IMR-90 (cell line): ENCODE data around the gene ERVFRD-1. TPM values are rescaled to one million over a fixed set of nuclear protein-coding genes. Genes with fewer than 3 reads are reported as not detected.

Experiments used
- ATAC-seq: fragments of 200-7000 bp; cut with Tn5 transposase; 2 replicates; pipeline ENCODE4 v1.9.1; 2020; ENCODE audit warnings: low read depth, mild to moderate bottlenecking, moderate library complexity
- BruUV-seq: library from RNA; stranded (reverse); fragments of 400-500 nt; replicated peaks from 2 replicates; lab custom pipeline; 2021; lab: Mats Ljungman, UMichigan
- CTCF ChIA-PET: fragments of 300-600 bp; formaldehyde crosslinking; extraction: SDS; loops from one replicate; lab custom pipeline; 2021; ENCODE audit warnings: antibody characterized with exemption; lab: Yijun Ruan, JAX
- POLR2A ChIA-PET: fragments of 300-600 bp; sonication (Branson Sonifier 250); formaldehyde crosslinking; loops from one replicate; lab custom pipeline; 2022; ENCODE audit warnings: antibody characterized with exemption; ENCODE audit not compliant: unreplicated experiment; lab: Charles Lee
- DNase-seq: peaks from one replicate; pipeline ENCODE4 v3.0.0; 2013
- H2AFZ ChIP-seq: replicated peaks from 2 replicates; pipeline ENCODE3; 2013; ENCODE audit warnings: low read length, mild to moderate bottlenecking; ENCODE audit not compliant: poor library complexity
- H2AK5ac ChIP-seq: 2 replicates; pipeline ENCODE4 v1.6.1; 2013; ENCODE audit warnings: low read depth, low read length, inconsistent platforms
- H2AK9ac ChIP-seq: replicated peaks from 2 replicates; pipeline ENCODE3; 2013; ENCODE audit warnings: mild to moderate bottlenecking, low read depth, low read length, moderate library complexity; ENCODE audit not compliant: poor library complexity
- H2BK120ac ChIP-seq: 2 replicates; pipeline ENCODE4 v1.6.1; 2013; ENCODE audit warnings: low read depth, low read length, inconsistent platforms
- H2BK15ac ChIP-seq: 3 replicates; pipeline ENCODE4 v1.6.1; 2013; ENCODE audit warnings: low read depth, low read length, inconsistent platforms
- H2BK20ac ChIP-seq: 2 replicates; pipeline ENCODE4 v1.6.1; 2013; ENCODE audit warnings: low read depth, mild to moderate bottlenecking, inconsistent platforms, low read length, moderate library complexity
- H2BK5ac ChIP-seq: 2 replicates; pipeline ENCODE4 v1.6.1; 2013; ENCODE audit warnings: mild to moderate bottlenecking, low read depth, low read length, inconsistent platforms; ENCODE audit not compliant: poor library complexity, severe bottlenecking
- H3K14ac ChIP-seq: replicated peaks from 2 replicates; pipeline ENCODE4 v1.6.1; 2013; ENCODE audit warnings: low read depth, low read length, inconsistent platforms
- H3K18ac ChIP-seq: 2 replicates; pipeline ENCODE4 v1.6.1; 2013; ENCODE audit warnings: low read depth, low read length, control low read depth
- H3K23ac ChIP-seq: 2 replicates; pipeline ENCODE4 v1.6.1; 2013; ENCODE audit warnings: low read depth, low read length, inconsistent platforms
- H3K27ac ChIP-seq: 2 replicates; pipeline ENCODE4 v1.5.1; 2013; ENCODE audit warnings: mild to moderate bottlenecking, control low read depth, low read length; ENCODE audit not compliant: insufficient read depth
- H3K27me3 ChIP-seq: 2 replicates; pipeline ENCODE4 v1.6.1; 2013; ENCODE audit warnings: low read length; ENCODE audit not compliant: control insufficient read depth, insufficient read depth
- H3K36me3 ChIP-seq: 2 replicates; pipeline ENCODE4 v1.6.1; 2013; ENCODE audit warnings: low read length, mixed read lengths; ENCODE audit not compliant: control insufficient read depth, insufficient read depth
- H3K4ac ChIP-seq: 2 replicates; pipeline ENCODE4 v1.6.1; 2013; ENCODE audit warnings: low read depth, low read length, inconsistent platforms
- H3K4me1 ChIP-seq: 2 replicates; pipeline ENCODE4 v1.6.1; 2013; ENCODE audit warnings: low read length, mixed read lengths; ENCODE audit not compliant: control insufficient read depth, insufficient read depth
- H3K4me2 ChIP-seq: 2 replicates; pipeline ENCODE4 v1.6.1; 2013; ENCODE audit warnings: low read depth, mild to moderate bottlenecking, control low read depth, low read length, moderate library complexity
- H3K4me3 ChIP-seq: 2 replicates; pipeline ENCODE4 v1.5.1; 2013; ENCODE audit warnings: low read depth, mild to moderate bottlenecking, control low read depth, low read length, moderate library complexity; ENCODE audit not compliant: insufficient read depth
- H3K56ac ChIP-seq: 2 replicates; pipeline ENCODE4 v1.6.1; 2013; ENCODE audit warnings: low read length, inconsistent platforms; ENCODE audit not compliant: insufficient read depth; ENCODE audit errors: extremely low read depth
- H3K79me1 ChIP-seq, 2 experiments: 2 replicates each; pipeline ENCODE4 v1.6.1; 2013; ENCODE audit warnings: low read length in 2 of 2, inconsistent platforms in 1 of 2, low read depth in 1 of 2
- H3K9ac ChIP-seq: 2 replicates; pipeline ENCODE4 v1.6.1; 2013; ENCODE audit warnings: low read depth, low read length, control low read depth
- H3K9me1 ChIP-seq: 2 replicates; pipeline ENCODE4 v1.6.1; 2013; ENCODE audit warnings: low read length, inconsistent platforms; ENCODE audit not compliant: insufficient read depth
- H3K9me3 ChIP-seq: 2 replicates; pipeline ENCODE4 v1.6.1; 2013; ENCODE audit warnings: low read length; ENCODE audit not compliant: control insufficient read depth, insufficient read depth
- H4K20me1 ChIP-seq: 2 replicates; pipeline ENCODE4 v1.6.1; 2013; ENCODE audit warnings: low read length, inconsistent platforms; ENCODE audit not compliant: insufficient read depth
- H4K5ac ChIP-seq: 2 replicates; pipeline ENCODE4 v1.6.1; 2013; ENCODE audit warnings: mild to moderate bottlenecking, low read depth, low read length, control low read depth
- H4K8ac ChIP-seq, 2 experiments: 2 replicates each; pipeline ENCODE4 v1.6.1; 2013; ENCODE audit warnings: low read depth in 2 of 2, low read length in 2 of 2, control low read depth in 1 of 2, inconsistent platforms in 1 of 2
- H4K91ac ChIP-seq: 2 replicates; pipeline ENCODE4 v1.6.1; 2013; ENCODE audit warnings: low read depth, low read length, inconsistent platforms; ENCODE audit not compliant: insufficient read depth
- CEBPB ChIP-seq: IDR thresholded peaks from 2 replicates; pipeline ENCODE4 v1.6.1; 2012; ENCODE audit warnings: low read depth, low read length, improper control_type of control experiment
- ELK1 ChIP-seq: fragments of 150-350 bp; IDR thresholded peaks from 2 replicates; pipeline ENCODE4 v1.6.1; 2016; ENCODE audit warnings: low read depth, mild to moderate bottlenecking, low read length, moderate library complexity, borderline replicate concordance
- FOS ChIP-seq: fragments of 150-350 bp; IDR thresholded peaks from 2 replicates; pipeline ENCODE4 v1.6.1; 2016; ENCODE audit warnings: low read depth, low read length
- NFE2L2 ChIP-seq: fragments of 150-350 bp; IDR thresholded peaks from 2 replicates; pipeline ENCODE4 v1.6.1; 2016; ENCODE audit warnings: low read depth, mild to moderate bottlenecking, low read length
- RAD21 ChIP-seq: IDR thresholded peaks from 2 replicates; pipeline ENCODE4 v1.6.1; 2012; ENCODE audit warnings: low read length, improper control_type of control experiment
- RCOR1 ChIP-seq: IDR thresholded peaks from 2 replicates; pipeline ENCODE4 v1.6.1; 2012; ENCODE audit warnings: mild to moderate bottlenecking, low read length, improper control_type of control experiment; ENCODE audit not compliant: insufficient replicate concordance
- RFX5 ChIP-seq: IDR thresholded peaks from 2 replicates; pipeline ENCODE4 v1.8.0; 2012; ENCODE audit warnings: low read depth, mild to moderate bottlenecking, low read length, moderate library complexity
- SMC3 ChIP-seq: fragments of 150-350 bp; IDR thresholded peaks from 2 replicates; pipeline ENCODE4 v1.6.1; 2016; ENCODE audit warnings: low read depth, mild to moderate bottlenecking, antibody characterized with exemption, low read length, moderate library complexity
- USF2 ChIP-seq: fragments of 150-350 bp; IDR thresholded peaks from 2 replicates; pipeline ENCODE4 v1.6.1; 2017; ENCODE audit warnings: mild to moderate bottlenecking, antibody characterized with exemption, low read length, low read depth
- WGBS, 2 experiments: methylation state at CpG; one replicate each; pipeline versions ENCODE4 v1.1.5 to v1.1.7; 2013; ENCODE audit warnings: missing lambda C conversion rate in 2 of 2; ENCODE audit not compliant: insufficient read length in 1 of 2; ENCODE audit errors: extremely low coverage in 2 of 2; 5-methylcytosine and 5-hydroxymethylcytosine counted together
- dilution Hi-C: fragments of 300-500 bp; cut with HindIII; formaldehyde crosslinking; loops from one replicate; pipeline ENCODE4 v1.14.3; 2018; ENCODE audit warnings: low sequenced_read_pairs; ENCODE audit not compliant: unreplicated experiment
- in situ Hi-C: fragments of 300-500 bp; cut with MboI; formaldehyde crosslinking; loops from 3 replicates; pipeline ENCODE4 v1.14.3; 2019; ENCODE audit warnings: low sequenced_read_pairs, inconsistent platforms, mixed read lengths
- intact Hi-C: fragments of 100-400 bp; cut with micrococcal nuclease; formaldehyde crosslinking; loops from 2 replicates; pipeline ENCODE4 v1.10.0; 2022
- polyA plus RNA-seq, 3 experiments: library from polyadenylated mRNA; depleted of rRNA; stranded (reverse); fragments of >200 nt; gene quantifications; 2 replicates each; pipeline ENCODE4 v1.2.3, GENCODE V29; 2012; ENCODE audit warnings: low replicate concordance in 1 of 3
- total RNA-seq: library from RNA; depleted of rRNA; stranded (reverse); fragments of >200 nt; gene quantifications from 2 replicates; pipeline ENCODE4 v1.2.3, GENCODE V29; 2012

Gene ERVFRD-1
- total and polyA plus RNA-seq, 2 of the 4 experiments (the other 2 are of a cell fraction): not detected

GRCh38 chr6:11153447-11153846, 41.9 kb upstream of the ERVFRD-1 start:
- Histone ChIP-seq H3K18ac (no peak overlapping the region), H3K9me1 (no peaks in the 10 kb centered on the region), H3K9me3 (no peaks in the 10 kb centered on the region), H3K4me3 (no peak overlapping the region), H3K27me3 (no peaks in the 10 kb centered on the region), H2BK5ac (no peak overlapping the region), H2AK9ac (no peak overlapping the region), H2BK15ac (no peak overlapping the region), H3K9ac (no peak overlapping the region), H3K4me1 (peaks cover 3% of the 10 kb centered on the region), H3K36me3 (no peaks in the 10 kb centered on the region), H3K4ac (no peak overlapping the region), H2AK5ac (no peak overlapping the region), H3K79me1 (no peaks in the 10 kb centered on the region), H3K56ac (no peak overlapping the region), H2BK20ac (no peak overlapping the region), H4K5ac (no peak overlapping the region), H4K8ac (no peak overlapping the region), H4K20me1 (no peaks in the 10 kb centered on the region), H3K23ac (no peak overlapping the region), H3K4me2 (no peak overlapping the region), H2AFZ (no peak overlapping the region), H3K27ac (no peak overlapping the region), H2BK120ac (no peak overlapping the region), H3K14ac (no peak overlapping the region), H4K91ac (no peak overlapping the region)
- intact Hi-C loops: no loop called here
- 100% methylated on average over 1 of the region's 6 CpGs; no CpG with 5 or more reads in 1 of the 2 experiments for WGBS, 2 experiments
- no peak for DNase-seq
- TF ChIP-seq FOS (no peak), USF2 (no peak), CEBPB (no peak), NFE2L2 (no peak), RFX5 (no peak), RAD21 (no peak), ELK1 (no peak), SMC3 (no peak), RCOR1 (no peak)
- ChIA-PET CTCF (no interaction called here), POLR2A (no interaction called here)
- ATAC-seq: no peak
- dilution Hi-C loops: no loop called here
- in situ Hi-C loops: no loop called here
- no TSS peak for BruUV-seq
